HG02884 (cell line): Measurements from ENCODE around the gene TOP3B.

Experiments used
- ATAC-seq: cut with Tn5 transposase; IDR thresholded peaks from one replicate; pipeline ENCODE4 v1.9.1; 2021; ENCODE audit warnings: mild to moderate bottlenecking, moderate library complexity; ENCODE audit not compliant: unreplicated experiment

The TOP3B gene

GRCh38 chr22:21963286-21963685, 19.3 kb downstream of the TOP3B start:
- no peak for ATAC-seq

GRCh38 chr22:21962655-21962949, 20.0 kb downstream of the TOP3B start:
- no peak for ATAC-seq

GRCh38 chr22:21961886-21962654, 20.5 kb downstream of the TOP3B start:
- ATAC-seq, result no peak

DNA sequence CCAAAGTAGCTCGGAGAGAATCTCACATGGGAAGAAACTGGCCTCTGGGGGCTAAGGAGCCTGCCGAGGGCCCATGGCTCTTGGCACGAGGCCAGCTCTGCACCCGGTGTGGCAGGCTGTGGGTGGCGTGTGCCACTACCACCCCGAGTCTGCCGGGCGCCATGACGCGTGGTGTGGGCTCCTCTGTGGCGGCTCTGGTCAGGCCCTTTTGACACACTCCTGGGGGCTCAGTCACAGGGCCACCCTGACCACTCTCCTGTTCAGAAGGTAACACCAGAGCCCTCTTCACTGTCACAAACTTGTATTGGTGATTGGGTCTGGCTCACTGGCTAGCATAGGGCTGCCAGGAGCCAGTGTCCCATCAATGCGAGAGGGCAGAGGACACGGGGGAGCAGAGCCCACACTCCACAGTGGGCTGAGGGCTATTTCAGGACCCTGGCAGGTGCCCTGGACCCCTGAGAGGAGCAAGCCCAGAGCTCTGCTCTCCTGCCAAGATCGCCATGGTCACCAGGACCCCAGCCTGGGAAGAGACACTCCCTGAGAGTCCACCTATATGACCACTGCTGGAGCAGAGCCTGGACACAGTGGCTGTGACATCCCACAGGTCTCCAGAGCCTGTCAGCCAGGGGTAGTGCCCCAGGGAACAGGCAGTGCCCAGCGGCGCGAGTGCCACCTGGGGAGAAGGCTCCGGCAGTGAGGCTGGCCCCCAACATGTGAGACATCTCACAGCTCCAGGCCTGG, 21.3 kb downstream of the TOP3B start:
- ATAC-seq, result no peak

DNA sequence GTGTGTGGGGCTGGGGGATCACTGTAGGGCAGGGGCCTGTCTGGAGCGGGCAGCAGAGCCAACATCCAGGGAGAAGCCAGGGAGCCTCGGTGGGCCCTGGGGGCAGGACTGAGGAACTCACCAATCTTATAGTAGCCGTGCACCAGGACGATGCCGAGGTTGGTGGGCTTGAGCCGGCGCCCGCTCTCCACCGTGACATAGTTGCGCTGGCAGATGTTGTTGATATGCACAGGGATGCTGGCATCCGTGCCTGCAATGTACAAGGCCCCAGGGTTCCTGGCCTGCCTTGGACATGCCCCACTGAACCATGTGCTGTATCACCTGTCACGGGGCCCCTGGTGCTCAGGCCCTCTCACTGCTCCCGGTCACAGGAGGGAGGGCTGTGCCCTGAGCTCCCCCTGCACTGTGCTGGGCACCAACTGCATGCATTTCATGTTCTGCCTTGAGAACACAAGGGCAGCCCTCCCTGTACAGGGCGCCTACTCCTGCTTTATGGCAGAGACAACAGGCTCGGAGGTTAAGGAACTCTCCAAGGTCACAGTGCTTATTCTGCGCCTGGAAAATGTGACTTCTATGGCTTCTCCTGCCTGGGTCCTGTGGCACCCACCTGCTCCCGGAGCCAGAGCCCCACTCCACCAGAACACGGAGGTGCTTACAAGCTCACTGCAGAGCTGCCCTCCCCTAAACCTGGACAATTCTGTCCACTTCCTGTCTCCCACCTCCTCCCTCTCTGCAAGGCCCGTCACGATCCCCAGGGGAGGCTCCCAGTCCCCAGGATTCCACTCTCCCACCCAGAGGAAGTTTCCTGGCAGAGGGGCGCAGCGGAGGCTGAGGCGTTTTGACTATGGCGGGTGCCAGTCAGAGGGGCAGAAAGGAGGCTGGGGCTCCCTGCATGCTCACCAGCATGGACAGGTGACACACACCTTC, 22.1 kb downstream of the TOP3B start:
- ATAC-seq, result no peak

- ATAC-seq, result no peak
Observed at GRCh38 chr22:21959274-21960074, 23.1 kb downstream of the TOP3B start.

GRCh38 chr22:21958360-21959273, 24.0 kb downstream of the TOP3B start:
- no peak for ATAC-seq

- no peak for ATAC-seq
Observed at GRCh38 chr22:21952586-21953571, 29.7 kb downstream of the TOP3B start, which contains the start of gene PPM1F. PPM1F (minus strand) TSS chr22:21952848; CDS start chr22:21946048, 6,800 bp downstream.

GRCh38 chr22:21951931-21952465, 30.6 kb downstream of the TOP3B start:
- ATAC-seq, result no peak

DNA sequence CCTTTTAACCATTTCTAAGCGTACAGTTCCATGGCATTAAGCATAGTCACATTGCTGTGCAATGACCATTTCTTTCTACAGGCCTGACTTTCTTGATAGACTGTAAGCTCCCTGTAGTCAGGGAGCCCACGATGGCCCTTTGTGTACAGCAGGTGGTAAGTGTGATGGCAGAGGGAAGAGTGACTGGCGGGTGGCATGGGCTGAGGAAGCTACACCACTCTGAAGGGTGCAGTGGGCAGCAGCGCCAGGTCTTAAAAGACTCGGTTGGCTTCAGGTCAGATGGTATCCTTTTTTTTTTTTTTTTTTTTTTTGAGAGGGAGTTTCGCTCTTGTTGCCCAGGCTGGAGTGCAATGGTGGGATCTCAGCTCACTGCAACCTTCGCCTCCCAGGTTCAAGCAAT, 31.5 kb downstream of the TOP3B start:
- ATAC-seq, result no peak

- ATAC-seq, result no peak
Observed at GRCh38 chr22:21949948-21950347, 32.6 kb downstream of the TOP3B start.

DNA sequence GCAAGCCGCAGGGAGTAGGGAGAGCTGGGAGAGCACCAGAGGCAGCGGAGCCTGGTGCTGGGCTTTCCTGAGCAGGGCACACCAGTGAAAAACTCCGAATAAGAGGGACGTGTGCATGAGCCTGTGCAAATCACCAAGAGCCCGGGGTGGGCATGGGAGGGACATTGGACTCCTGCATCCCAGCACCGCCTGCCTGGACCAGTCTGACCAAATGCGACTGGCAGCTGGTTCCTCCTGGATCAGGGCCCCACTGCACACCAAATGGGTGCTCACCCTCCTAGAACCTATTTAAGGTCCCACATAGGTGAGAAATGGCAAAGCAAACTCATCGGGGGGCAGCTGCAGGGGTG, 33.0 kb downstream of the TOP3B start:
- ATAC-seq, result no peak

- ATAC-seq, result no peak
Observed at GRCh38 chr22:21948824-21949568, 33.6 kb downstream of the TOP3B start.

GRCh38 chr22:21948390-21948789, 34.2 kb downstream of the TOP3B start:
- no peak for ATAC-seq

- ATAC-seq, result no peak
Observed at GRCh38 chr22:21947040-21948014, 35.3 kb downstream of the TOP3B start.

DNA sequence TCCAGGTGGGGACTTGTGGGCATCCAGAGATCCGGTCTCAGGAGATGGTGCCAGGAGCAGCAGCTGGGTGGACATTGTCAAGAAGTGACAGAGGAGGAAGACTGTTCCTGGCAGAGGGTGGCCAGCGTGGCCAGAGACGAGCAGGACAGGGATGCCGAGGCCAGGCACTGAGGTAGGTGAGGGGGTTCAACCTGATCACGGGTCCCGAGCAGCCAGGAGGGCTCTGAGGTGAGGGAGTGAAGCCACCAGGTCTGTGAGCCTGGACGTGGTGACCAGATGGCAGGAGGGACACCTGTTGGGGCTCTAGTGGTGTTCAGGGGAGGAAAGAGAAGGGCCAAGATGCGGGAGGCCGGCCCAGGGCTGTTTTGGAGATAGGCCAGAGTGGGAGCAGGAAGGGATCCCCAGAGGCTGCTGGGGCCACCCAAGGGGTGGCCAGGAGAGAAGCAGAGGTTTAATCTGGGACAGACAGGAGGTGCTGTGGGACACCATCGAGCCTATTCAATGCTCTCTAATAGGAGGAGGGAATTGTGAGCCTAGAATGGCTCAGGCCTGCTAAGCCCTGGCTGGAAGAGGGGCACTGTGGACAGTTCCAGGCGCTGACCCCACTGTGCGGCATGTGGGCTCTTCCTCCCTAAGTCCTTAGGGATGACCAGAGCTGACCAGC, 36.2 kb downstream of the TOP3B start:
- no peak for ATAC-seq
